ENCODE data around the gene ZNF524. TPM values are rescaled to one million over a fixed set of nuclear protein-coding genes. Genes with fewer than 3 reads are reported as not detected.

Gene ZNF524
- total and polyA plus RNA-seq, 10 of the 15 experiments (the other 5 are each of a cell fraction or from before 2014, with no cell fraction given) = 0.47 to 18.6 (median 12.4) TPM; not detected in 1

DNA sequence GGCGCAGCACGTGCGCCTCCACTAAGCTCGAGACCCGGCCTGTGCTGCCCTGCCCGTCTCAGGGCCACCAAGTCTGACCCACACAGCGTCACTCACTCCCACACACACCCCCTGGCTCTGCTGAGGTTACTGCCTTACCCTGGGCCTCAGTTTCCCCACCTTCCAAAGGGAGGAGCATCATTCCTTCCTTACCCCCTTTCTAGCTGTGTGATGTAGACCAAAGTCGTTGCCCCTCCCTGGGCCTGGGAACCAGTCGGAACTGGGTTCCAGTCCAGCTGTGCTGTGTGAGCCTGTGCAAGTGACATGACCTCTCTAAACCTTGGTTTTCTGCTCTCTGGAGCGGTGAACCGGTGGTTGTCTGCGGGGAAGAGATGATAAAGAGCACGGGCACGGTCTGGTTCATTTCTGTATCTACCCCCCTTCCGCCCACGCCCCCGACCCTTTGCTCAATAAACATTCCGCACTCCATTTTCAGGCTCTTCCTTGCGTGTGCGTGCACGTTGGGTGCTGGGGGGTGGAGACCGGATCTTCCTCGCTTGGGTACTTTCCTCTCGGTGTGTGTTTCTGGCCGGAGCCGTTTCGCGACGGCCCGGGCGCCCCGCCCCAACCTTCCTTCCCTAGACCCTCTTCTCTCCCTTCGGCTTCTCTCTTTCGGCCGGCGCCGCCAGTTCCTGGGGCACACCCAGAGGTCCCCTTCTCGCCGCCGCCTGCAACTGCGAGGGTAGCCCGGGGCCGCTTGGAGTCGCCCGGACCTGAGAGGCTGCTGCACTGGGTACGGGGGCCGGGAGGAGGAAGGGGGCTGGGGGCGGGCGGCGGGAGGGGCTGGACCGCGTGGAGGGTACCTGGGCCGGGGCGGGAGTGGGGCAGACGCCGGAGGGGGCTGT, 43.2 kb downstream of the ZNF524 start, which contains the start of gene ZNF581 (continued):
- TF ChIP-seq, protein P1, sequence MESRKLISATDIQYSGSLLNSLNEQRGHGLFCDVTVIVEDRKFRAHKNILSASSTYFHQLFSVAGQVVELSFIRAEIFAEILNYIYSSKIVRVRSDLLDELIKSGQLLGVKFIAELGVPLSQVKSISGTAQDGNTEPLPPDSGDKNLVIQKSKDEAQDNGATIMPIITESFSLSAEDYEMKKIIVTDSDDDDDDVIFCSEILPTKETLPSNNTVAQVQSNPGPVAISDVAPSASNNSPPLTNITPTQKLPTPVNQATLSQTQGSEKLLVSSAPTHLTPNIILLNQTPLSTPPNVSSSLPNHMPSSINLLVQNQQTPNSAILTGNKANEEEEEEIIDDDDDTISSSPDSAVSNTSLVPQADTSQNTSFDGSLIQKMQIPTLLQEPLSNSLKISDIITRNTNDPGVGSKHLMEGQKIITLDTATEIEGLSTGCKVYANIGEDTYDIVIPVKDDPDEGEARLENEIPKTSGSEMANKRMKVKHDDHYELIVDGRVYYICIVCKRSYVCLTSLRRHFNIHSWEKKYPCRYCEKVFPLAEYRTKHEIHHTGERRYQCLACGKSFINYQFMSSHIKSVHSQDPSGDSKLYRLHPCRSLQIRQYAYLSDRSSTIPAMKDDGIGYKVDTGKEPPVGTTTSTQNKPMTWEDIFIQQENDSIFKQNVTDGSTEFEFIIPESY (IDR thresholded peaks at IDR 0.05) = peak; percentile 53; the same call in 1 of the 2 replicates
- TF ChIP-seq SMAD5 (IDR thresholded peaks at IDR 0.05; ENCODE audit: low read depth) = no peak
- no peak for TF ChIP-seq TCF7 (IDR thresholded peaks at IDR 0.05; ENCODE audit: borderline replicate concordance)
- TF ChIP-seq HDAC6 (IDR thresholded peaks at IDR 0.05; ENCODE audit: unreplicated experiment) = no peak
- TF ChIP-seq RAD51 (IDR thresholded peaks at IDR 0.05) = no peak
- peak; percentile 45 for TF ChIP-seq ATF7 (IDR thresholded peaks at IDR 0.05; ENCODE audit: low read depth)
- TF ChIP-seq TBL1XR1 (IDR thresholded peaks at IDR 0.05; ENCODE audit: low read depth, low read length) = peak; percentile 68; the same call in 1 of the 2 replicates
- TF ChIP-seq, protein P2, sequence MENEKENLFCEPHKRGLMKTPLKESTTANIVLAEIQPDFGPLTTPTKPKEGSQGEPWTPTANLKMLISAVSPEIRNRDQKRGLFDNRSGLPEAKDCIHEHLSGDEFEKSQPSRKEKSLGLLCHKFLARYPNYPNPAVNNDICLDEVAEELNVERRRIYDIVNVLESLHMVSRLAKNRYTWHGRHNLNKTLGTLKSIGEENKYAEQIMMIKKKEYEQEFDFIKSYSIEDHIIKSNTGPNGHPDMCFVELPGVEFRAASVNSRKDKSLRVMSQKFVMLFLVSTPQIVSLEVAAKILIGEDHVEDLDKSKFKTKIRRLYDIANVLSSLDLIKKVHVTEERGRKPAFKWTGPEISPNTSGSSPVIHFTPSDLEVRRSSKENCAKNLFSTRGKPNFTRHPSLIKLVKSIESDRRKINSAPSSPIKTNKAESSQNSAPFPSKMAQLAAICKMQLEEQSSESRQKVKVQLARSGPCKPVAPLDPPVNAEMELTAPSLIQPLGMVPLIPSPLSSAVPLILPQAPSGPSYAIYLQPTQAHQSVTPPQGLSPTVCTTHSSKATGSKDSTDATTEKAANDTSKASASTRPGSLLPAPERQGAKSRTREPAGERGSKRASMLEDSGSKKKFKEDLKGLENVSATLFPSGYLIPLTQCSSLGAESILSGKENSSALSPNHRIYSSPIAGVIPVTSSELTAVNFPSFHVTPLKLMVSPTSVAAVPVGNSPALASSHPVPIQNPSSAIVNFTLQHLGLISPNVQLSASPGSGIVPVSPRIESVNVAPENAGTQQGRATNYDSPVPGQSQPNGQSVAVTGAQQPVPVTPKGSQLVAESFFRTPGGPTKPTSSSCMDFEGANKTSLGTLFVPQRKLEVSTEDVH (IDR thresholded peaks at IDR 0.05; ENCODE audit: low read depth, partially characterized antibody) = peak; percentile 83
- TF ChIP-seq EP300 (IDR thresholded peaks at IDR 0.05; ENCODE audit: borderline replicate concordance in 1 of 2, control insufficient read depth in 1 of 2, low read depth in 2 of 2, low read length in 2 of 2) = 0 out of 4 replicates have a peak, but pooled peaks of 1 of the 2 experiments have one; percentile 4
- TF ChIP-seq EED (IDR thresholded peaks at IDR 0.05; ENCODE audit: low read depth) = peak; percentile 15; the same call in 1 of the 2 replicates
- TF ChIP-seq CBFB (IDR thresholded peaks at IDR 0.05; ENCODE audit: low read depth) = 0 out of 2 replicates have a peak, but pooled peaks have one; percentile 54
- TF ChIP-seq, protein P3, sequence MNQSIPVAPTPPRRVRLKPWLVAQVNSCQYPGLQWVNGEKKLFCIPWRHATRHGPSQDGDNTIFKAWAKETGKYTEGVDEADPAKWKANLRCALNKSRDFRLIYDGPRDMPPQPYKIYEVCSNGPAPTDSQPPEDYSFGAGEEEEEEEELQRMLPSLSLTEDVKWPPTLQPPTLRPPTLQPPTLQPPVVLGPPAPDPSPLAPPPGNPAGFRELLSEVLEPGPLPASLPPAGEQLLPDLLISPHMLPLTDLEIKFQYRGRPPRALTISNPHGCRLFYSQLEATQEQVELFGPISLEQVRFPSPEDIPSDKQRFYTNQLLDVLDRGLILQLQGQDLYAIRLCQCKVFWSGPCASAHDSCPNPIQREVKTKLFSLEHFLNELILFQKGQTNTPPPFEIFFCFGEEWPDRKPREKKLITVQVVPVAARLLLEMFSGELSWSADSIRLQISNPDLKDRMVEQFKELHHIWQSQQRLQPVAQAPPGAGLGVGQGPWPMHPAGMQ (IDR thresholded peaks at IDR 0.05; ENCODE audit: borderline replicate concordance) = no peak
- TF ChIP-seq CHD1 (IDR thresholded peaks at IDR 0.05; ENCODE audit: low read depth, low read length) = 0 out of 2 replicates have a peak, but pooled peaks have one; percentile 45
- peak; percentile 14; the same call in 1 of the 2 replicates for TF ChIP-seq JUNB (IDR thresholded peaks at IDR 0.05)
- TF ChIP-seq MYB (IDR thresholded peaks at IDR 0.05; ENCODE audit: borderline replicate concordance, low read depth, low read length) = no peak
- TF ChIP-seq, protein P4, sequence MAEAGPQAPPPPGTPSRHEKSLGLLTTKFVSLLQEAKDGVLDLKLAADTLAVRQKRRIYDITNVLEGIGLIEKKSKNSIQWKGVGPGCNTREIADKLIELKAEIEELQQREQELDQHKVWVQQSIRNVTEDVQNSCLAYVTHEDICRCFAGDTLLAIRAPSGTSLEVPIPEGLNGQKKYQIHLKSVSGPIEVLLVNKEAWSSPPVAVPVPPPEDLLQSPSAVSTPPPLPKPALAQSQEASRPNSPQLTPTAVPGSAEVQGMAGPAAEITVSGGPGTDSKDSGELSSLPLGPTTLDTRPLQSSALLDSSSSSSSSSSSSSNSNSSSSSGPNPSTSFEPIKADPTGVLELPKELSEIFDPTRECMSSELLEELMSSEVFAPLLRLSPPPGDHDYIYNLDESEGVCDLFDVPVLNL (IDR thresholded peaks at IDR 0.05; ENCODE audit: low read depth, low read length) = no peak
- TF ChIP-seq ZNF622 (IDR thresholded peaks at IDR 0.05) = no peak
- TF ChIP-seq, protein P5, sequence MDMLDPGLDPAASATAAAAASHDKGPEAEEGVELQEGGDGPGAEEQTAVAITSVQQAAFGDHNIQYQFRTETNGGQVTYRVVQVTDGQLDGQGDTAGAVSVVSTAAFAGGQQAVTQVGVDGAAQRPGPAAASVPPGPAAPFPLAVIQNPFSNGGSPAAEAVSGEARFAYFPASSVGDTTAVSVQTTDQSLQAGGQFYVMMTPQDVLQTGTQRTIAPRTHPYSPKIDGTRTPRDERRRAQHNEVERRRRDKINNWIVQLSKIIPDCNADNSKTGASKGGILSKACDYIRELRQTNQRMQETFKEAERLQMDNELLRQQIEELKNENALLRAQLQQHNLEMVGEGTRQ (IDR thresholded peaks at IDR 0.05; ENCODE audit: borderline replicate concordance, low read depth, low read length) = no peak
- TF ChIP-seq IRF4 (IDR thresholded peaks at IDR 0.05; ENCODE audit: low read depth, low read length) = peak; percentile 51; the same call in 1 of the 2 replicates
- peak; percentile 90 for TF ChIP-seq GABPA (IDR thresholded peaks at IDR 0.05; ENCODE audit: low read depth)
- peak; percentile 68 for TF ChIP-seq NR2C1 (IDR thresholded peaks at IDR 0.05)
- TF ChIP-seq TCF3 (IDR thresholded peaks at IDR 0.05; ENCODE audit: borderline replicate concordance, insufficient read depth, low read depth, low read length) = peak; percentile 30; the same call in 1 of the 2 replicates

Data from GM12878 (cell line).